CD4-positive, alpha-beta T cell treated with Interleukin-10 for 1 hour (primary cell): ENCODE results near the gene ADAM15.

Source experiments
- DNase-seq: peaks from one replicate; pipeline ENCODE4 v3.0.0-alpha.2; 2020

The ADAM15 gene

GRCh38 chr1:155086856-155087535 lies 35.9 kb downstream of the ADAM15 start:
- no peak for DNase-seq

GRCh38 chr1:155091071-155092051 lies 40.2 kb downstream of the ADAM15 start:
- peak; percentile 83 for DNase-seq

- DNase-seq, result no peak
Observed at GRCh38 chr1:155092131-155092530, 41.0 kb downstream of the ADAM15 start.

GRCh38 chr1:155092641-155093040 lies 41.5 kb downstream of the ADAM15 start:
- no peak for DNase-seq

GRCh38 chr1:155093911-155094621 lies 43.0 kb downstream of the ADAM15 start:
- peak; percentile 38 for DNase-seq

- no peak for DNase-seq
Observed at GRCh38 chr1:155094622-155094948, 43.5 kb downstream of the ADAM15 start.

- no peak for DNase-seq
Observed at GRCh38 chr1:155099331-155099730, 48.2 kb downstream of the ADAM15 start.

- DNase-seq, result no peak
Observed at GRCh38 chr1:155103325-155103724, 52.2 kb downstream of the ADAM15 start.

GRCh38 chr1:155104605-155105534 lies 53.8 kb downstream of the ADAM15 start:
- no peak for DNase-seq

GRCh38 chr1:155105604-155106011 lies 54.5 kb downstream of the ADAM15 start:
- DNase-seq, result no peak

GRCh38 chr1:155106862-155107261 lies 55.7 kb downstream of the ADAM15 start:
- no peak for DNase-seq

GRCh38 chr1:155107309-155108264 lies 56.5 kb downstream of the ADAM15 start:
- no peak for DNase-seq

- no peak for DNase-seq
Observed at GRCh38 chr1:155108296-155108695, 57.2 kb downstream of the ADAM15 start.

- DNase-seq, result no peak
Observed at GRCh38 chr1:155110381-155110780, 59.3 kb downstream of the ADAM15 start.

- DNase-seq, result no peak
Observed at GRCh38 chr1:155110826-155111225, 59.7 kb downstream of the ADAM15 start.
